Endothelial cell of hepatic sinusoid (primary cell): ENCODE data around the gene TRIM46.

Experiments
- in situ Hi-C: cut with HindIII; loops from 2 replicates; pipeline ENCODE4 v1.10.0; 2017; ENCODE audit warnings: low sequenced_read_pairs

The TRIM46 gene

DNA sequence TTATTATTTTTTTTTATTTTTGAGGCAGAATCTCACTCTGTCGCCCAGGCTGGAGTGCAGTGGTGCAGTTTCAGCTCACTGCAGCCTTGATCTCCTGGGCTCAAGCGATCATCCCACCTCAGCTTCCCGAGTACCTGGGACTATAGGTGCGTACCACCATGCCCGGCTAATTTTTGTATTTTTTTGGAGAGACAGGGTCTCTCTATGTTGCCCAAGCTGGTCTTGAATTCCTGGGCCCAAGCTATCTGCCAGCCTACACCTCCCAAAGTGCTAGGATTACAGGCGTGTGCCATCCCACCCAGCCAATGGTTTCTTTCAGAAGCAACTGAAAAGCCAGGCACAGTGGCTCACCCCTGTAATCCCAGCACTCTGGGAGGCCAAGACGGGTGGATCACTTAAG is 2.8 kb upstream of the TRIM46 start:
- in situ Hi-C loops = no loop called here

DNA sequence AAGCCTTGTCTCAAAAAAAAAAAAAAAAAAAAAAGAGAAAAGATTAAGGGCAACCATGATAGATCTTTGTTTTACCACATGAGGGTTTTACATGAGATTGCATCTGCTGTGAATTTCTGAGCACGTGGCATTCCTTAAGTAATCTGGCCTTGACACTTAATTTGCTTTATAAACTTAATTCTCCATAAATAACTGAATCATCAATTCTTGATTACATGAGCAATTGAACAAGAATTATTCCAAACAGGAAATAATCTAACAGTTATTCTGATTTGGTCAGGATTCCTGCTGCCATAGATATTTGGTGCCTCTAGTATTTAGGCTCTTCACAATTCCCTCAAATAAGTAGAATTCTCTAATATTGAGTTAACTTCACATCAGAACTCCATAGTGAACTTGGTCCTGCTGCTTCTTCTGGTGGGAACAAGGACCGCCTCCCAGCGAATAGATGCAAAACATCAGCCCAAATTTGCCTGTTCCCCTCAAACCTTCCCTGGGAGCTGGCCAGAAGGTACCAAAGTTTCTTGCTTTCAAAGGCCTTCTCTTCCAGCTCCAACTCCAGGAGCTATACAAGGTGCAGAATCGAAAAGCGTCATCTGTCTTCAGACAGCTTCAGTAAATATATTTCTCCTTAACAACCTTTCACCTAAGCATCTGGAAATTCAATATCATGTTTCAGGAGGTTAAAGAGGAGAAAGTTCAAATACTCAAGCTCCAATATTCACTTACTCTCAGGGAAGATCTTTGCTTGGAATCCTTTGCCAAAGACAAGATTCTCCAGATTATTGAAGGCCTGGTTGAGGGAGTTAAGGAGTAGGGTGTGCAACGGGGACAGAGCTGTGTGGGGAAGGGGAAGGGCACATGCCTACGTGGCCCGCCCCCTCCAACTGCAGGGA is 1.6 kb upstream of the TRIM46 start:
- in situ Hi-C loops = no loop called here

DNA sequence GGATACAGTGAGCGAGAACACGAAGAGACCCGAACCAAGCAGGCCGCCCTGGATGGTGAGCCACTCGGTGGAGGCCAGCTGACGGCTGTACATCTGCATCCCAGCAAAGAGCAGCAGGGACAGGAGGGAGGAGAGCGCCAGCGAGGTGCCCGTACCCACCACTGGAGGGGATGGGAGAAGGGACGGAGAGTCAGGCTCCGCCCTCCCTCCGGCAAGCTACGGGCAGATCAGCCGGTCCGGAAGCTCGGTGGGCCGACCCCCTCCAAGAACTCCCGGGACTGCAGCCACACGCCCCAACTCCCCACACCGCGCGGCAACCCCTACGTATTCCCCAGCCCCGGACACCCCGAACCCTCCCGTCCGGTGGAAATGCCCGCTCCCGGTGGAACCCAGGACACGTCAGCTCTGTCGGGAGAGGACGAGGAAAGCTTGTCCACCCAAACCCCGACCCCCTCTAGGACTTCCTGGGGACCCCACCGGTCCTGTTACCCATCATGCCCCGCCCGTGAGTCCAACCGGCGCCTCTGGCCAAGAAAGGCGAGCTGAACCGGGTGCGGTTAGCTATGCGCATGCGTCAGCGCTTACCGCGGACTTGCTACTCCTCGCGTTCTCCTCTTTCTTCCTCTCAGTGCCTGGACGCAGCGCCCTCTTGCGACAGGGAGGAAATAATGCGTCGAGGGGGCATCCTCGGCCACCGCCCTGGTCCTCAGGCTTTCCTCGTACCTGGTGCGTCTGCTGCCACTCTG is 744 bp upstream of the TRIM46 start, which contains the start of gene KRTCAP2:
Gene KRTCAP2, minus strand, starts transcription at position 573 of the 746 bp plus-strand sequence. Its CDS starts 80 bp downstream, at position 493.
- in situ Hi-C loops = no loop called here

DNA sequence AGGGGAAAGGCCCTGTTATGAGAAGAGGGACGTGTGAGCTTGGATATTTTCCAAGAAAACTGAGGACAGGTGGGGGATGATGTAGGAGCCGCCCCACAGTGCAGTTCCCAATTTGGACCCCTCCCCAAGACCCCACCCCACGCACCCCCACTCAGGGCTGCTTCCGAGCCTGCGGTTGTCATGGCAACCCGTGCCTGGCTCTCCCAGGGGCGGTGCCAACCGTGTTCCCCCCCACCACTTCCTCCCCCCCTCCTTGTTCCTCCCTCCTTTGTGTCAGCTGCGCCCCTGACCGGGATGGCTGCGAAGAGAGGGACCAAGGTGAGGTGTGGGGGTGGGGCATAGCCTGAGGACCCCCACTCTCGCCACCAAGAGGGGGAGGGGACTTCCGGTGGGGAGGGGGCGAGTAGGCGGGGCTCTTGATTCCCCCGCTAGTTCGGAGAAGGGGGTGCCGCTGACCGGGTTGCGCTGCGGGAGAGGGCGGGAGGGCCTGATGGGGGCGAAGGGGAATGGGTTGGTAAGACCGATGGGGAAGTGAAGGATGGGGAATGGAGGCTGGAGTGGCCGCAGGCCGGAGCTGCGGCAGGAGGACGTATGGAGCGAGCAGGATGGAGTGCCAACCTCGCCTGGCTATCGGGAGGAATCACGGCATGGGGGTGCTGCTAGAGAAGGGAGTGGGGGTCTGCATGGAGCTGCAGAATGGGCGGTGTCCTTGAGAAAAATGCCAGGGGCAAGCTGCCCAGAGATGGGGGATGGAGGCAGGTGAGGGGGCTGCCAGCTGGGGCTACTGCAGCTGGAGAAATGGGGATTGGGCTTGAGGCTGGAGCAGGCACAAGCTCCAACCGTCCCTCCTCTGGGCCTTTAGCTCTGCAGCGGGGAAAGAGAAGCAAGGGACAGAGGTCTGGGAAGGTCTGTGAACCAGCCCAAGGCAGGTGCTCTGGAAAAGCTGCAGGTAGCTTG is 953 bp downstream of the TRIM46 start:
- in situ Hi-C loops = no loop called here

DNA sequence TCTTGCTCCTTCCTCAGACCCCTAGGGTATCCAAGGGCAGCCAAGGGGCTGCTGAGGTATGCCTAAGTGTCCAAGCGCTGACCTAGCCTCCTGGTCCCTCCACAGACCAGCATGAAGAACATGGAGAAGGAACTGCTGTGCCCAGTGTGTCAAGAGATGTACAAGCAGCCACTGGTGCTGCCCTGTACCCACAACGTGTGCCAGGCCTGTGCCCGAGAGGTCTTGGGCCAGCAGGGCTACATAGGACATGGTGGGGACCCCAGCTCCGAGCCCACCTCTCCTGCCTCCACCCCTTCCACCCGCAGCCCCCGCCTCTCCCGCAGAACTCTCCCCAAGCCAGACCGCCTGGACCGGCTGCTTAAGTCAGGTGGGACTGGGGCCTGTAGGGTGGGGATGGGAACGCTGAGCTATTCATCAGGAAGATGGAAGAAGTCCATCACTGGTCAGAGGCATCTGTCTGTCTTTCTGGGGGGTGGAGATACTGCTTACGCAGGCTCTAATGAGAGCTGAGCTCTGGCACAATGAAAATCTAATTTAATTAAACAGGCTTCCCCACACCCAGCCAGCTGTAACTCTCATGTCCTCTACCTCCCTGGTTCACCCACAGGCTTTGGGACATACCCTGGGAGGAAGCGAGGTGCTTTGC is 1.8 kb downstream of the TRIM46 start:
- in situ Hi-C loops = no loop called here

DNA sequence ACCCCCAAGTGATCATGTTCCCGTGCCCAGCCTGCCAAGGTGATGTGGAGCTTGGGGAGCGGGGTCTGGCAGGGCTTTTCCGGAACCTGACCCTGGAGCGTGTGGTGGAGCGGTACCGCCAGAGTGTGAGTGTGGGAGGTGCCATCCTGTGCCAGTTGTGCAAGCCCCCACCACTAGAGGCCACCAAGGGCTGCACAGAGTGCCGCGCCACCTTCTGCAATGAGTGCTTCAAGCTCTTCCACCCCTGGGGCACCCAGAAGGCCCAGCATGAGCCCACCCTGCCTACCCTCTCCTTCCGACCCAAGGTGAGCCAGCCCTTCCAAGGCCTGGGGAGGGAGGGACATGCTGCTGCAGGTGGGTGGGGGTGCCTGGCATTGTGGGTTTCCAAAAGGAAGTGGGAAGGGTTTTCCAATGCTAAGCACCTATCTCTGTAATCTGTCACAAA is 2.3 kb downstream of the TRIM46 start:
- in situ Hi-C loops = no loop called here

DNA sequence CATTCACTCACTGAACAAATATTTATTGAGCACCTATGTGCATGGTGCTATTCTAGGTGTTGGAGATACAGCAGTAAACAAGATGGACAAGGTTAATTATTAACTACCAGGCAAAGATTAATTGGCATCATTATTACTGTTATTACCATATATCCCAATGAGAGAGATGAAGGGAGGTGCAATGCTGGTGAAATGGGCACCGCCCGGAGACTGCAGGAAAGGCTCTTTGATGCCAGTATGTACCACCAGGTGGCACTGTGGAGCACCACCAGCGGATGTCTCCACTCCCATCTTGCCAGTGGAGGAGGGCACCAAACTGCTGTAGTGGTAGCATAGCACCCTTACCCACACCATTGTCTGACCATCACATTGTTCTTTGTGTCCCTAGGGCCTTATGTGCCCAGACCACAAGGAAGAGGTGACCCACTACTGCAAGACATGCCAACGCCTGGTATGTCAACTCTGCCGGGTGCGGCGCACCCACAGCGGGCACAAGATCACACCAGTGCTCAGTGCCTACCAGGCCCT is 3.0 kb downstream of the TRIM46 start:
- in situ Hi-C loops = no loop called here

DNA sequence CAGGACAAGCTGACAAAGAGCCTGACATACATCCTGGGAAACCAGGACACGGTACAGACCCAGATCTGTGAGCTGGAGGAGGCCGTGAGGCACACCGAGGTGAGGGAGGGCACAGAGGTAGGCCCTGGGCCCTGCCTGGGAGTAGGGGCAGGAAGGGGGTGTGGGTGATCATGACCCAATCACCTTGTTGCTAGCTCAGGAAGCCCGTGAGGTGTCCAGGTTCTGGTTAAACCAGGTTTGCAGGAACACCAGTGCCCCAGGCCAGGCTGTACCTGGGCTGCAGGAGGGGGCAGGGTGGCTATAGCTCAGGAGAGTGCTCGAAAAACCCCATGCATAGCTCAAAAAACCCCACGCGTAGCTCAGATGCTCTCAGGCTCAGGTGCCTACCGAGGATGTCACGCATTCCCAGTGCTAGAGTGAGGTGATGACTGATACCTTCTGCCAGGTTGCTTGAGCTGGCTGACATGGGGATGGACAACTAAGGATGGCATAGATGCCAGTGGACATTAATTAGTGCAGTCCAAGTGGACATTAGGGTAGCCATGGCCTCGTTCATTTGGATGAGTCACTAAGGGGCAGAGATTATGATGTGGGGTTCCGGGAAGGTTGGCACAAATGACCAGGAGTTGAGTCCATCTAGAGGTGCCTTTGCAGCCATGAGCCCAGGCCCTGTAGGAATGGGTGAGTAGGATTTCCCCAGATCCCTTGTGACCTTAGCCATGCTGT is 3.7 kb downstream of the TRIM46 start:
- in situ Hi-C loops = no loop called here

DNA sequence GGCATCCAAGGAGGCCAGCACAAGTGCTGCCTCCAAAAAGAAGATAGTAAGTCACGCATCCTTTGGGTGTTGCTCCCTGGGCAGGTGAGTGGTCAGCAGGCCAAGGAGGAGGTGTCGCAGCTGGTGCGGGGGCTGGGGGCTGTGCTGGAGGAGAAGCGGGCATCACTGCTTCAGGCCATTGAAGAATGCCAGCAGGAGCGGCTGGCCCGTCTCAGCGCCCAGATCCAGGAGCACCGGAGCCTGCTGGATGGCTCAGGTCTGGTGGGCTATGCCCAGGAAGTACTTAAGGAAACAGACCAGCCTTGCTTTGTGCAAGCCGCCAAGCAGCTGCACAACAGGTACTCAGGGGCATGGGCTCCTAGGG is 4.3 kb downstream of the TRIM46 start:
- in situ Hi-C loops = no loop called here

DNA sequence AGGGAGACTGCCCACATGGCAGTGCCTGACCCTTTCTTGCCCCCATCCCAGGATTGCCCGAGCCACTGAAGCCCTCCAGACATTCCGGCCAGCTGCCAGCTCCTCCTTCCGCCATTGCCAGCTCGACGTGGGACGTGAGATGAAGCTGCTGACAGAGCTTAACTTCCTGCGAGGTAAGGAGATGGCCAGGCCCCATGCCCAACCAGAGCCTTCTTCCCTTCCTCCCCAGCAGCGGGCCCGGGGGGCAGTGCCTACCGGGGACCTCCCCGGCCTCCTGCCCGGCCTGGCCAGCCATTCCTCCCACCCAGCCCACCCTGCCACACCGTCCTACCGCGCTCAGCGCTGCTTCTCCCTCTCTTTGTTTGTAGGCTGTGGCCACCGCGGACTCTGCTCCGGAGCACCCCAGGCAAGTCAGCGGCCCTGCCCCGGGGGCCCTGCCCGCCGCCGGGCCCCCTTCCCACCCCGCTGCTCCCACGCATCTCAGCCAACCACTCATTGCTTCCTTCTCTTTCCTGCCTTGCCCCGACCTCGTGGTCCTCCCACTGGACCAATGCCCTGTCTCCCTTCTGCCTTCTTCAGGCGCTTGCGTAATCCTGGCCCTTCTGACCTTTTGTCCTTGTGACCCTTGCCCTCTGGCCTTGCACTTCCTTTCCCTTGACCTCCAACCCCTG is 4.9 kb downstream of the TRIM46 start:
- in situ Hi-C loops = no loop called here

DNA sequence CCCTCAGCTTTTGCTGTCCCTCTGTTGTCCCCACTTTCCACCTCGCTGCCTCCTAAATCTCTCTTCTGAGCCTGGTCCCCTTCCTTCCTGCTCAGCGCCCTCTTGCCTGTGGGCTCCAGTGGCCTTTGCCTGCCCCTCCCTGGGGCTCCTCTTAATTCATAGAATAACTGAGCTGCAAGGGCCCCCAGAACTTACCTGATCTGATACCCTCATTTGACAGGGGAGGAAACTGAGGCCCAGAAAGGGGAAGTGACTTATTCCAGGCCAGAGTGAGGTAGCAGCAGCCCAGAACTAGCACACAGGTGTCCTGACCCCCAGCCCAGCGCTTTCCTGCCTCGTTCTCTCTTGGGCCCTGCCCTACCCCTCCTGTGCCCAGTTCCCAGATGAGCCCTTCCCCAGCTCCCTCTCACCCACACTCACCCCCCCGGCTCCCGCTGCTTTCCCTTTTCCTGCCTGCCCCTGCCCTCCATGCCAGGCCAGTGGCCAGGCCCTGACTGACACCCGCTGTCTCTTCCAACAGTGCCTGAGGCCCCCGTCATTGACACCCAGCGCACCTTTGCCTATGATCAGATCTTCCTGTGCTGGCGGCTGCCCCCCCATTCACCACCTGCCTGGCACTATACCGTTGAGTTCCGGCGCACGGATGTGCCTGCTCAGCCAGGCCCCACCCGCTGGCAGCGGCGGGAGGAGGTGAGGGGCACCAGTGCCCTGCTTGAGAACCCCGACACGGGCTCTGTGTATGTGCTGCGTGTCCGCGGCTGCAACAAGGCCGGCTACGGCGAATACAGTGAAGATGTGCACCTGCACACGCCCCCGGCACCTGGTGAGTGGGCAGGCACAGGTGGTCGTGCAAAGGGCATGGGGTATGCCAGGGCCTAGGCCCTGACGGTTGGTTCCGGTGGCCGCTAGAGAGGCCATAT is 5.7 kb downstream of the TRIM46 start:
- in situ Hi-C loops = loop anchor here (5.0 kb wide), 1 partner anchor 42 kb away; the partner anchor contains the start of gene SLC50A1

DNA sequence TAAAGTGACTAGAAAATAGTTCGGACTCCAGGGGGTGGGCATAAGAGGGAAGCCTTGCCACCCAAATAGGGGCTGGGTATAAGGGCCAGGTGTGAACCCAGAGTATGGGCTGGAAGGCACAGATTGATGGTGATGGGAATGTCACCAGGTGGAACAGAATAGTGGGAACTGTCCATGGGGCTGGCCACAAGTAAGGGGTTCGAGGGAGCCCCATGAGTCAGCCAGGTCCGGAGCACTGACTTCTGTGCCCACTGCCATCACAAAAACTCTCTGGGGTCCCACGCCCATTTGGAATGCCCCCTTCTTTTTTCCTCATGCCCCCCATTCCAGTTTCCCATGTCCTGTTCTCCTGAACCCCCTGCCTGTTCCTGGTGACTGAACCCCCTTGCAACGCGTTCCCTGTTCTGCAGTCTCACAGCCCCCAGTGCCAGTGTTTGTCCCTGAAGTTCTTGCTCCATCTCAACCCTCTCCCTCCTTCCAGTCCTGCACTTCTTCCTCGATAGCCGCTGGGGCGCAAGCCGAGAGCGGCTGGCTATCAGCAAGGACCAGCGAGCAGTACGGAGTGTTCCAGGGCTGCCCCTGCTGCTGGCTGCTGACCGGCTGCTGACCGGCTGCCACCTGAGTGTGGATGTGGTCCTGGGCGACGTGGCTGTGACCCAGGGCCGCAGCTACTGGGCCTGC is 7.9 kb downstream of the TRIM46 start:
- in situ Hi-C loops = loop anchor here (5.0 kb wide), 1 partner anchor 44 kb away; the partner anchor contains the start of gene SLC50A1

DNA sequence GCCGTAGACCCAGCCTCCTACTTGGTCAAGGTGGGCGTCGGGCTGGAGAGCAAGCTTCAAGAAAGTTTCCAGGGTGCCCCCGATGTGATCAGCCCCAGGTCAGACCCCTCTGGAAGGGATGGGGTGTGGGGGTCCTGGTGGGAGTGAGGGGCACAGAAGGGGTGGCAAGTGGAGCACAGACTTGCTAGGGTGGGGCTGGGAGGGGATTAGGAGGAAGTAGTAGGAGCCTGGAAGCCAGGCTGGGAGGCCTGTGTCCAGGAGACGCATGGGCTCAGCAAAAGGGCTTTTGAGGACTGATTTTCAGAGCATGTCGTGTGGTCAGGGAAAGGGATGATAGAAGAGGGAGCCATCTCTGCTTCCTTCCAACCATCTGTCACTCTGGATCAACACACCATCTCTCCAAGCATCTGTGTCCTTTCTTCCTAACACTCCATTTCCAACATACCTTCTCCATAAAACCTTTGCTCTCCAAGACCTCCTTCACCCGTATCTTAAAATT is 8.5 kb downstream of the TRIM46 start:
- in situ Hi-C loops = loop anchor here (5.0 kb wide), 1 partner anchor 45 kb away; the partner anchor contains the start of gene SLC50A1

DNA sequence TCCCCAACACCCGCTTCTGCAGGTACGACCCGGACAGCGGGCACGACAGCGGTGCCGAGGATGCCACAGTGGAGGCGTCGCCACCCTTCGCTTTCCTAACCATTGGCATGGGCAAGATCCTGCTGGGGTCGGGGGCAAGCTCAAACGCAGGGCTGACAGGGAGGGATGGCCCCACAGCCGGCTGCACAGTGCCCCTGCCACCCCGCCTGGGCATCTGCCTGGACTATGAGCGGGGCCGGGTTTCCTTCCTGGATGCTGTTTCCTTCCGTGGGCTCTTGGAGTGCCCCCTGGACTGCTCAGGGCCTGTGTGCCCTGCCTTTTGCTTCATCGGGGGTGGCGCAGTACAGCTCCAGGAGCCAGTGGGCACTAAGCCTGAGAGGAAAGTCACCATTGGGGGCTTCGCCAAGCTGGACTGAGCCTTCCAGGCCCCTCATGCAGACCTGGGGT is 10.1 kb downstream of the TRIM46 start:
- in situ Hi-C loops = loop anchor here (5.0 kb wide), 1 partner anchor 46 kb away; the partner anchor contains the start of gene SLC50A1

DNA sequence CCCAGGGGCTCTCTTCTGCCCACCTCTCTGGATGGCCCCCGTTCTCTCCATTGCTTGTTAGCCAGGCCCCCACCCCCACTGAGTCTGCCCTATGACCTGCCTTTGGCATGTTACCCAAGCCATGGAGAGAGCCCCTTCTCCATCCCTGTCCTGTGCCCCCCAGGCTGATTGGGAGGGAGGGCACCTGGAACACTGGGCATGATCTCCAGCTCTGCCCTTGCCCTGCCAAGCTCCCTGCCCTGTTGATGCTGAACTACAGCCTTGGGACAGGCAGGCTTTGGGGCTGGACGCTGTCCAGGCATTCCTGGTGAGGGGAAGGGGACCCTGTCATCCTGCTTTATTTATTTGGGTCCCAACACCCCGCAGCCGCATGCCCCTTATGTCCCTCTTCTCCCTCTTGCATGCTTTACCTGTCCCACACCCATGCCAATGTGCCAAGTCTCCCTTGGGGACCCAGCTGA is 10.7 kb downstream of the TRIM46 start:
- in situ Hi-C loops = loop anchor here (5.0 kb wide), 1 partner anchor 47 kb away; the partner anchor contains the start of gene SLC50A1
